ENCODE measurements around the gene INSYN1.

The INSYN1 gene

GRCh38 chr15:73717206-73717605 is 35.9 kb downstream of the INSYN1 start:
- H3K9ac ChIP-seq (ENCODE audit: low read depth, low read length), result no peak overlapping the region
- H2AFZ ChIP-seq (ENCODE audit: low read depth, low read length), result no peak overlapping the region
- no peaks in the 10 kb centered on the region for H3K79me2 ChIP-seq (ENCODE audit: insufficient read depth, low read length)
- no peak for TF ChIP-seq EZH2 (IDR thresholded peaks at IDR 0.05; ENCODE audit: borderline replicate concordance, low read depth, low read length, severe bottlenecking)
- TF ChIP-seq CTCF (IDR thresholded peaks at IDR 0.05; ENCODE audit: borderline replicate concordance, extremely low read depth, low read length, poor library complexity, severe bottlenecking), result no peak
- no peak overlapping the region for H3K27ac ChIP-seq (ENCODE audit: low read length)
- H3K4me2 ChIP-seq (ENCODE audit: insufficient read depth, low read length), result no peak overlapping the region
- H4K20me1 ChIP-seq (ENCODE audit: insufficient read depth, low read length), result 0 out of 2 replicates have a peak, but pooled peaks cover 3% of the 10 kb centered on the region
- H3K4me3 ChIP-seq (ENCODE audit: low read depth in 1 of 2, low read length in 2 of 2), result no peak overlapping the region
- DNase-seq (no peak), ATAC-seq (ENCODE audit: insufficient read depth, low read depth) (no peak)
- no peaks in the 10 kb centered on the region for H3K36me3 ChIP-seq (ENCODE audit: insufficient read depth, low read length)
- H3K9me3 ChIP-seq (ENCODE audit: insufficient read depth, low read length, severe bottlenecking), result no peaks in the 10 kb centered on the region
- no peaks in the 10 kb centered on the region for H3K4me1 ChIP-seq (ENCODE audit: insufficient read depth, low read length)
- peaks cover 8% of the 10 kb centered on the region for H3K27me3 ChIP-seq (ENCODE audit: insufficient read depth, low read length, poor library complexity)

GRCh38 chr15:73716417-73716816 is 36.7 kb downstream of the INSYN1 start:
- DNase-seq (no peak), ATAC-seq (ENCODE audit: insufficient read depth, low read depth) (no peak)
- Histone ChIP-seq H3K9ac (ENCODE audit: low read depth, low read length) (no peak overlapping the region), H3K9me3 (ENCODE audit: insufficient read depth, low read length, severe bottlenecking) (no peaks in the 10 kb centered on the region), H3K4me2 (ENCODE audit: insufficient read depth, low read length) (no peak overlapping the region), H2AFZ (ENCODE audit: low read depth, low read length) (no peak overlapping the region), H3K4me1 (ENCODE audit: insufficient read depth, low read length) (no peaks in the 10 kb centered on the region), H3K4me3 (ENCODE audit: low read depth in 1 of 2, low read length in 2 of 2) (no peak overlapping the region), H3K27me3 (ENCODE audit: insufficient read depth, low read length, poor library complexity) (peaks cover 8% of the 10 kb centered on the region), H4K20me1 (ENCODE audit: insufficient read depth, low read length) (0 out of 2 replicates have a peak, but pooled peaks cover 3% of the 10 kb centered on the region), H3K36me3 (ENCODE audit: insufficient read depth, low read length) (no peaks in the 10 kb centered on the region), H3K27ac (ENCODE audit: low read length) (no peak overlapping the region), H3K79me2 (ENCODE audit: insufficient read depth, low read length) (no peaks in the 10 kb centered on the region)
- no peak for TF ChIP-seq CTCF (IDR thresholded peaks at IDR 0.05; ENCODE audit: borderline replicate concordance, extremely low read depth, low read length, poor library complexity, severe bottlenecking)
- TF ChIP-seq EZH2 (IDR thresholded peaks at IDR 0.05; ENCODE audit: borderline replicate concordance, low read depth, low read length, severe bottlenecking), result no peak

GRCh38 chr15:73715417-73715816 is 37.7 kb downstream of the INSYN1 start:
- ATAC-seq (ENCODE audit: insufficient read depth, low read depth) (no peak), DNase-seq (no peak)

More at GRCh38 chr15:73715417-73715816, 37.7 kb downstream of the INSYN1 start:
- H3K27me3 ChIP-seq (ENCODE audit: insufficient read depth, low read length, poor library complexity), result peaks cover 5% of the 10 kb centered on the region
- no peaks in the 10 kb centered on the region for H3K4me1 ChIP-seq (ENCODE audit: insufficient read depth, low read length)
- H3K9ac ChIP-seq (ENCODE audit: low read depth, low read length), result no peak overlapping the region
- no peak overlapping the region for H3K27ac ChIP-seq (ENCODE audit: low read length)
- H3K4me2 ChIP-seq (ENCODE audit: insufficient read depth, low read length), result no peak overlapping the region
- 0 out of 2 replicates have a peak, but pooled peaks cover 3% of the 10 kb centered on the region for H4K20me1 ChIP-seq (ENCODE audit: insufficient read depth, low read length)
- TF ChIP-seq EZH2 (IDR thresholded peaks at IDR 0.05; ENCODE audit: borderline replicate concordance, low read depth, low read length, severe bottlenecking) (no peak), CTCF (IDR thresholded peaks at IDR 0.05; ENCODE audit: borderline replicate concordance, extremely low read depth, low read length, poor library complexity, severe bottlenecking) (no peak)
- no peaks in the 10 kb centered on the region for H3K36me3 ChIP-seq (ENCODE audit: insufficient read depth, low read length)
- H3K79me2 ChIP-seq (ENCODE audit: insufficient read depth, low read length), result no peaks in the 10 kb centered on the region
- no peak overlapping the region for H3K4me3 ChIP-seq (ENCODE audit: low read depth in 1 of 2, low read length in 2 of 2)
- no peaks in the 10 kb centered on the region for H3K9me3 ChIP-seq (ENCODE audit: insufficient read depth, low read length, severe bottlenecking)
- no peak overlapping the region for H2AFZ ChIP-seq (ENCODE audit: low read depth, low read length)
